ENCODE results near the gene OR2G6.
"Not testable (repeated sequence)": the region's sequence is repeated elsewhere in the genome, so short reads cannot be mapped to it uniquely, and the experiment has no call there.

DNA sequence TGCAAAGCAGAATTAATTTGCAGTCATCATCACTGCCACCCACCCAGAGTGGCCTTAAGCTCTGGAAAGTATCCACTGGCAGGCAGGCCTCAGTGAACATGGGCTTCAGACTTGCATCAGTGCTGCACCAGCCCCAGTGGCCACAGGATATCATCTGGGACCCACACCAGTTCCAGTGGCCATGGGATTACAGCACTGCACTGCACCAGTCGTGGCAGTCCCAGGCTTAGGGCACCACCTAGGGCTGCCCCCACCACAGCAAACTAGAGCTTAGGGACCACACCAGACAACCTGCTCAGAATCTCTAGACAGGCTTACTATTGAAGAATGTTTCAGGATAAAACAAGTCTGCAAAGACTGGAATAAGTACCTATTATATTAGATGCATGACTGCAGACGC, 39.5 kb downstream of the OR2G6 start:
- TF ChIP-seq, protein P1, sequence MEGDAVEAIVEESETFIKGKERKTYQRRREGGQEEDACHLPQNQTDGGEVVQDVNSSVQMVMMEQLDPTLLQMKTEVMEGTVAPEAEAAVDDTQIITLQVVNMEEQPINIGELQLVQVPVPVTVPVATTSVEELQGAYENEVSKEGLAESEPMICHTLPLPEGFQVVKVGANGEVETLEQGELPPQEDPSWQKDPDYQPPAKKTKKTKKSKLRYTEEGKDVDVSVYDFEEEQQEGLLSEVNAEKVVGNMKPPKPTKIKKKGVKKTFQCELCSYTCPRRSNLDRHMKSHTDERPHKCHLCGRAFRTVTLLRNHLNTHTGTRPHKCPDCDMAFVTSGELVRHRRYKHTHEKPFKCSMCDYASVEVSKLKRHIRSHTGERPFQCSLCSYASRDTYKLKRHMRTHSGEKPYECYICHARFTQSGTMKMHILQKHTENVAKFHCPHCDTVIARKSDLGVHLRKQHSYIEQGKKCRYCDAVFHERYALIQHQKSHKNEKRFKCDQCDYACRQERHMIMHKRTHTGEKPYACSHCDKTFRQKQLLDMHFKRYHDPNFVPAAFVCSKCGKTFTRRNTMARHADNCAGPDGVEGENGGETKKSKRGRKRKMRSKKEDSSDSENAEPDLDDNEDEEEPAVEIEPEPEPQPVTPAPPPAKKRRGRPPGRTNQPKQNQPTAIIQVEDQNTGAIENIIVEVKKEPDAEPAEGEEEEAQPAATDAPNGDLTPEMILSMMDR (IDR thresholded peaks at IDR 0.05) = not testable (repeated sequence)
- TF ChIP-seq POLR2A (IDR thresholded peaks at IDR 0.05) = not testable (repeated sequence)
